Left ventricle myocardium inferior (tissue), 1 donor: ENCODE measurements around the gene FAM8A1. TPM values are rescaled to one million over a fixed set of nuclear protein-coding genes. Genes with fewer than 3 reads are reported as not detected.
"Not testable (repeated sequence)": the region's sequence is repeated elsewhere in the genome, so short reads cannot be mapped to it uniquely, and the experiment has no call there.

ENCODE experiments used
- DNase-seq: peaks from one replicate; pipeline ENCODE4 v3.0.0-alpha.2; 2020
- H3K27ac ChIP-seq: fragments of 200-600 bp; replicated peaks from 2 replicates; pipeline ENCODE4 v1.8.0; 2021
- H3K27me3 ChIP-seq: fragments of 200-600 bp; 2 replicates; pipeline ENCODE4 v1.8.0; 2021; ENCODE audit warnings: low read depth
- H3K36me3 ChIP-seq: fragments of 200-600 bp; 2 replicates; pipeline ENCODE4 v1.8.0; 2021
- H3K4me1 ChIP-seq: fragments of 200-600 bp; 2 replicates; pipeline ENCODE4 v1.8.0; 2021
- H3K4me3 ChIP-seq: fragments of 200-600 bp; 2 replicates; pipeline ENCODE4 v1.8.0; 2021; ENCODE audit warnings: mild to moderate bottlenecking, moderate library complexity
- H3K9me3 ChIP-seq: fragments of 200-600 bp; replicated peaks from 2 replicates; pipeline ENCODE4 v1.8.0; 2021
- CTCF ChIP-seq: fragments of 200-600 bp; IDR thresholded peaks from 2 replicates; pipeline ENCODE4 v1.8.0; 2021; ENCODE audit warnings: antibody characterized with exemption, mild to moderate bottlenecking, borderline replicate concordance
- intact Hi-C: fragments of 100-400 bp; cut with micrococcal nuclease; formaldehyde crosslinking; loops from one replicate; pipeline ENCODE4 v1.11.0; 2022
- total RNA-seq: library from RNA; stranded (reverse); fragmentation: NEBNext Ultra II Directional; extraction: Animal tissue kit (Norgen Biotek cat#: 25700); gene quantifications from one replicate; pipeline ENCODE4 v1.2.1, GENCODE V29; 2021
- donor health status: DM: no; HTN: yes; CAD: no; lungs with severe emphysema.

The FAM8A1 gene
- total RNA-seq, 1 donor from 2014 or later, result 17.2 TPM

GRCh38 chr6:17584241-17584803 is 15.8 kb upstream of the FAM8A1 start:
- intact Hi-C loops, result loop anchor here (5.0 to 10.0 kb wide), 2 partner anchors 300 to 427 kb away; partner anchors contain the start of gene RBM24
- peak overlapping the region; percentile 44 for H3K4me3 ChIP-seq

GRCh38 chr6:17585766-17586490 is 14.2 kb upstream of the FAM8A1 start:
- H3K27me3 ChIP-seq, result no peaks in the 10 kb centered on the region
- peaks cover 10% of the 10 kb centered on the region for H3K4me1 ChIP-seq
- H3K27ac ChIP-seq, result no peak overlapping the region
- no peaks in the 10 kb centered on the region for H3K36me3 ChIP-seq
- TF ChIP-seq CTCF, result no peak
- no peak overlapping the region for H3K4me3 ChIP-seq
- H3K9me3 ChIP-seq, result no peaks in the 10 kb centered on the region
- intact Hi-C loops, result loop anchor here (10.0 kb wide), 1 partner anchor 301 kb away; the partner anchor contains the start of gene RBM24
- no peak for DNase-seq

More at GRCh38 chr6:17584241-17584803, 15.8 kb upstream of the FAM8A1 start:
- no peak for DNase-seq
- peak; percentile 83 for TF ChIP-seq CTCF
- Histone ChIP-seq H3K27me3 (no peaks in the 10 kb centered on the region), H3K4me1 (peaks cover 18% of the 10 kb centered on the region), H3K27ac (peak overlapping the region; percentile 77), H3K9me3 (no peaks in the 10 kb centered on the region), H3K36me3 (no peaks in the 10 kb centered on the region)

- not testable (repeated sequence) for H3K27me3 ChIP-seq, H3K27ac ChIP-seq, H3K4me1 ChIP-seq, DNase-seq, H3K4me3 ChIP-seq, H3K36me3 ChIP-seq, H3K9me3 ChIP-seq
- intact Hi-C loops, result loop anchor here (10.0 kb wide), 1 partner anchor 302 kb away; the partner anchor contains the start of gene RBM24
Observed at GRCh38 chr6:17586623-17587022, 13.5 kb upstream of the FAM8A1 start.

- intact Hi-C loops, result loop anchor here (10.0 kb wide), 1 partner anchor 303 kb away; the partner anchor contains the start of gene RBM24
- Histone ChIP-seq H3K9me3 (no peaks in the 10 kb centered on the region), H3K27me3 (no peaks in the 10 kb centered on the region), H3K27ac (no peak overlapping the region), H3K36me3 (no peaks in the 10 kb centered on the region), H3K4me1 (peaks cover 10% of the 10 kb centered on the region), H3K4me3 (no peak overlapping the region)
- no peak for TF ChIP-seq CTCF
- no peak for DNase-seq
Observed at GRCh38 chr6:17588011-17588410, 12.1 kb upstream of the FAM8A1 start.

- no peak for TF ChIP-seq CTCF
- DNase-seq, result no peak
- Histone ChIP-seq H3K27me3 (no peaks in the 10 kb centered on the region), H3K4me3 (no peak overlapping the region), H3K4me1 (no peaks in the 10 kb centered on the region), H3K27ac (no peak overlapping the region), H3K9me3 (no peaks in the 10 kb centered on the region), H3K36me3 (no peaks in the 10 kb centered on the region)
- intact Hi-C loops, result loop anchor here (10.0 kb wide), 1 partner anchor 305 kb away; the partner anchor contains the start of gene RBM24
Observed at GRCh38 chr6:17589406-17590096, 10.6 kb upstream of the FAM8A1 start.
